Measurements from ENCODE around the gene CFAP97D2.
"Not testable (repeated sequence)": the region's sequence is repeated elsewhere in the genome, so short reads cannot be mapped to it uniquely, and the experiment has no call there.

CFAP97D2 gene

DNA sequence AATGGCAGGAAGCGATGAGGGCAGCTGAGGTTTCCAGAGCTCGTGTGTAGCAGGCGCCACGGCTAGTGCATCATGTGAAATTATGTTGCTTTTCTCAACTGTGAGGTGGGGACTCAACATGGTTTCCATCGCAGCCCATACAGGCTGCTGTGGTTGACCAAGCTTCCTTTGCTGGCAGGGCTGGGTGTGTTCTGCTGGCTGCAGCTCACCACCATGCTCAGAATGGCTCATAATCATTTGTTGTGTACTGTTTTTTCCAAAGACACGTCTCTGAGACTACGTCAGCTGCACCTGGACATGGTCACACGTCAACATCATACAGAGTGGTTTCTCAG, 30.6 kb upstream of the CFAP97D2 start:
- peaks cover 77% of the 10 kb centered on the region for H3K4me1 Mint-ChIP-seq (ENCODE audit: low read depth)
- peaks cover 1% of the 10 kb centered on the region for H3K9me3 Mint-ChIP-seq
- H3K27ac Mint-ChIP-seq = peak overlapping the region; percentile 96
- peaks cover 20% of the 10 kb centered on the region for H3K27me3 Mint-ChIP-seq (ENCODE audit: low read depth)
- H3K4me3 Mint-ChIP-seq = peak overlapping the region; percentile 84
- DNase-seq (ENCODE audit: low spot score) = peak; percentile 84
- H3K36me3 Mint-ChIP-seq (ENCODE audit: low read depth) = peaks cover 12% of the 10 kb centered on the region

- H3K9me3 Mint-ChIP-seq; DNase-seq (ENCODE audit: low spot score): not testable (repeated sequence)
- Mint-ChIP-seq H3K27ac (peak overlapping the region; percentile 96), H3K36me3 (ENCODE audit: low read depth) (peaks cover 15% of the 10 kb centered on the region), H3K4me1 (ENCODE audit: low read depth) (peaks cover 78% of the 10 kb centered on the region), H3K27me3 (ENCODE audit: low read depth) (peaks cover 24% of the 10 kb centered on the region), H3K4me3 (peak overlapping the region; percentile 84)
Observed at GRCh38 chr13:114148886-114149285, 30.2 kb upstream of the CFAP97D2 start.

DNA sequence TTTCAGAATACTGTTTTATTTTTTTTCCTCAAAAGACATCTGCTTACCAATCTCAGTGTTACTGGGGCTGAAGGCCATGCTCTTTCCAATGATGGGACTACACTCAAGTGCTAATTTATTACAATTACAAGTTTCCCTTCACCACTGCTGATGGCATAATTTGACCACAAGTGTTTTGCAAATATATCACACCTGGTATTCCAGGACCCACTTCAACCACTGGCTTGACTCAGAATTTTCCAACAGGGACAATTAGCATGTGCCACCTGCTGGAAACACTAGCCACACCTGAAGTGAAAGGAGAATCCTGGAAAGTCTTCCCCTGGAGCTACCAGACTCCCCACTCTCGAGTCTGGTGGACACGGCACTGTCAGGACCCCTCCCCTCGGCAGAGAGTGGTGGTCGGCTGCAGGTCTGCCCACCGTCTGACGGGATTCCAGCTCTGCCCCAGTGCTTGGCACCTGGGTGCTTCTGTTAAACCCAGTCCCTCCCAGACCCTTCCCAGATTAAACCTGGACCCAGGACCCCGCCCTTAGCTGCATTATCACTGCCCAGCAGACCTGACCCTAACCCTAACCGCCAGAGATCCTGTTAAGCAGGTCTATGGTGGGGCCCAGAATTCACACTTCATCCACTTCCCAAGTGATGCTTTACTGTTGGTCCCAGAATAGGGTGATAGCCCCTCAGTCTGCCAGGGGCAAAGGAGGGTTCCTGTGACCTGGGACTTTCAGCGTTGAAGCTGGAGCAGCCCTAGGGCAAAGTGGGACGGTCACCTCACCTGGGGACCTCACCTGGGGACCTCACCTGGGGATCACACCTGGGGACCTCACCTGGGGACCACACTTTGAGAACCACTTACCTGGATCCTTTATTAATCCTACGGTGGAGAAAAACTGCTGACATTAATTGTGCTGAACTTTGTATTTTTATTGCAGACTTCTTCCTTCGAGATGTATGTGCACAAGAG, 29.0 kb upstream of the CFAP97D2 start:
- H3K27me3 Mint-ChIP-seq (ENCODE audit: low read depth) = peaks cover 23% of the 10 kb centered on the region
- no peak for DNase-seq (ENCODE audit: low spot score)
- H3K4me3 Mint-ChIP-seq = peak overlapping the region; percentile 84
- H3K36me3 Mint-ChIP-seq (ENCODE audit: low read depth) = peaks cover 12% of the 10 kb centered on the region
- H3K4me1 Mint-ChIP-seq (ENCODE audit: low read depth) = peaks cover 78% of the 10 kb centered on the region
- peaks cover 6% of the 10 kb centered on the region for H3K9me3 Mint-ChIP-seq
- peak overlapping the region; percentile 96 for H3K27ac Mint-ChIP-seq

- Mint-ChIP-seq H3K36me3 (ENCODE audit: low read depth) (peaks cover 12% of the 10 kb centered on the region), H3K27ac (peak overlapping the region; percentile 73), H3K27me3 (ENCODE audit: low read depth) (peaks cover 20% of the 10 kb centered on the region), H3K4me1 (ENCODE audit: low read depth) (peaks cover 68% of the 10 kb centered on the region), H3K9me3 (peaks cover 6% of the 10 kb centered on the region), H3K4me3 (peak overlapping the region; percentile 59)
- no peak for DNase-seq (ENCODE audit: low spot score)
Observed at GRCh38 chr13:114151031-114151430, 28.0 kb upstream of the CFAP97D2 start.

DNA sequence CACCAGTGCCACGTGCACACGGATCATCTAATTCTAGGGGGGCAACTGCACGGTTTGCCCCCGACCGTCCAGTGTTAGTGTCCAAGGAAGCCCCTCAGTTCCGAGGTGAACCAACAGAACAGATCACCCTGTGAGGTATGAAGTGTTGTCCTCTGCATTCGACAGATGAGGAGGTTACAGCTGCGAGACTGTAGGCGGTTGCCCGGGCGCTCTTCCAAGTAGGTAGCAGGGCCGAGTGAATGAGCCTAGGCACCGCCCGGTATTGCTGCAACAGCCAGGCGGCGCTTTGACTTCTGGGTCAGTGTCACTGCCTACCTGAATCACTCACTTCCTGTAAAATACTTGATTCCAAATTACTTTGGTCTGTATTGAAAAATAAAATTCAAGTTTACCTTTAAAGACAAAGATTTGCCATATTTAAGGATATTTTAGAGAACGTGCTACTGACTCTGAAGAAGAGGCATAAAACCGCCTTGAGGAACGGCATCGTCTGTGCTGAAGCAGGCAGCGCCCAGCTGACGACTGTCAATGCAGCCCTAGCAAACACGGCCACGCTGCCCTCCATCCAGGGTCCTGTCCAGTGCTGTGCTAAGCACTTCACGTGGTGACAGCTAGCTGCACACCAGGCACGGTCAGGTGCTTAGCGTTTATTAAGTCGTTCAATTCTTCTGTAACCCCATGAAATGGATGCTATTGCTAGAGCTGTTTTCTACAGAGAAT, 27.3 kb upstream of the CFAP97D2 start:
- H3K36me3 Mint-ChIP-seq (ENCODE audit: low read depth) = peaks cover 15% of the 10 kb centered on the region

DNA sequence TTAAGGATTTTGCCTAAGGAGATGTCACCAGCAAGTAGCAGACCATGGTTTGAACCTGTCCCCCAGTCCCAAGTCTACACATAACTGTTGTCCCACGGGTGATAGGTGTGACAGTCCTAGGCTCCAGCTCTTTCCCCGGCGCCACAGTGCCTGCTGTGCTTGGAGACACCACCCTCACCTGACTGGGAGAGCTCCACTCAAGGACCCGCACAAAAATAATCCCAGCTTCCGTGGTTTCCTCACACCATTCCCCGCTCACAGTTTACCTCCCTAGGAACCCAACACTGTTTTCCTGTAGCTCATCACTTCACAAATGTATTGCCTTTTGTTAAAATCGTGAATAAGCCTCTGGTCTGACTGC, 26.8 kb upstream of the CFAP97D2 start:
- DNase-seq (ENCODE audit: low spot score) = no peak
- Mint-ChIP-seq H3K4me1 (ENCODE audit: low read depth) (peaks cover 62% of the 10 kb centered on the region), H3K4me3 (no peak overlapping the region), H3K27ac (no peak overlapping the region), H3K27me3 (ENCODE audit: low read depth) (peaks cover 20% of the 10 kb centered on the region), H3K36me3 (ENCODE audit: low read depth) (peaks cover 15% of the 10 kb centered on the region), H3K9me3 (peaks cover 10% of the 10 kb centered on the region)

More for the DNA sequence above, 27.3 kb upstream of the CFAP97D2 start:
- H3K27ac Mint-ChIP-seq = peak overlapping the region; percentile 73
- H3K27me3 Mint-ChIP-seq (ENCODE audit: low read depth) = peaks cover 20% of the 10 kb centered on the region
- H3K4me3 Mint-ChIP-seq = peak overlapping the region; percentile 59
- peaks cover 65% of the 10 kb centered on the region for H3K4me1 Mint-ChIP-seq (ENCODE audit: low read depth)
- H3K9me3 Mint-ChIP-seq = peaks cover 10% of the 10 kb centered on the region
- DNase-seq (ENCODE audit: low spot score) = no peak

- no peak overlapping the region for H3K27ac Mint-ChIP-seq
- H3K4me1 Mint-ChIP-seq (ENCODE audit: low read depth) = peaks cover 64% of the 10 kb centered on the region
- DNase-seq (ENCODE audit: low spot score) = no peak
- peaks cover 10% of the 10 kb centered on the region for H3K9me3 Mint-ChIP-seq
- H3K36me3 Mint-ChIP-seq (ENCODE audit: low read depth) = peaks cover 13% of the 10 kb centered on the region
- H3K27me3 Mint-ChIP-seq (ENCODE audit: low read depth) = peaks cover 22% of the 10 kb centered on the region
- no peak overlapping the region for H3K4me3 Mint-ChIP-seq
Observed at GRCh38 chr13:114152831-114153371, 26.2 kb upstream of the CFAP97D2 start.

DNA sequence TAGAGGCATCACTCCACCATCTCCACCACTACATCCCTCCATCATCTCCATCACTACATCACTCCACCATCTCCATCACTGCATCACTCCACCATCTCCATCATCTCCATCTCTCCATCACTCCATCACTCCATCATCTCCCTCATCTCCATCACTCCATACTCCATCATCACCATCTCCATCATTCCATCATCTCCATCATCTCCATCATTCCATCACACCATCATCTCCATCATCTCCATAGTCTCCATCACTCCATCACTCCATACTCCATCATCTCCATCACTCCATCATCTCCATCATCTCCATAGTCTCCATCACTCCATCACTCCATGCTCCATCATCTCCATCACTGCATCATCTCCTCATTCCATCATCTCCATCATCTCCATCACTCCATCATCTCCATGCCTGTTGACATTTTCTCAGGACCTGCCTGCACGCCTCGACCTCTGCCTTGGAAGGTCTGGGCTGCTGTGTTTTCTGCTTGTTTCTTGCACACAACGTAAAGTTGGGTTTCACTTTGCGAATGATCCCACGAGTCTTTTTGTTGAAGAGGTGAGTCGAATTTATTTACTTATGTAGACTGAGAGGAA, 25.5 kb upstream of the CFAP97D2 start:
- Mint-ChIP-seq H3K27me3 (ENCODE audit: low read depth) (peaks cover 19% of the 10 kb centered on the region), H3K36me3 (ENCODE audit: low read depth) (peaks cover 9% of the 10 kb centered on the region), H3K27ac (peak overlapping the region; percentile 52), H3K4me1 (ENCODE audit: low read depth) (peaks cover 63% of the 10 kb centered on the region), H3K9me3 (peaks cover 10% of the 10 kb centered on the region), H3K4me3 (peak overlapping the region; percentile 20)
- no peak for DNase-seq (ENCODE audit: low spot score)

DNA sequence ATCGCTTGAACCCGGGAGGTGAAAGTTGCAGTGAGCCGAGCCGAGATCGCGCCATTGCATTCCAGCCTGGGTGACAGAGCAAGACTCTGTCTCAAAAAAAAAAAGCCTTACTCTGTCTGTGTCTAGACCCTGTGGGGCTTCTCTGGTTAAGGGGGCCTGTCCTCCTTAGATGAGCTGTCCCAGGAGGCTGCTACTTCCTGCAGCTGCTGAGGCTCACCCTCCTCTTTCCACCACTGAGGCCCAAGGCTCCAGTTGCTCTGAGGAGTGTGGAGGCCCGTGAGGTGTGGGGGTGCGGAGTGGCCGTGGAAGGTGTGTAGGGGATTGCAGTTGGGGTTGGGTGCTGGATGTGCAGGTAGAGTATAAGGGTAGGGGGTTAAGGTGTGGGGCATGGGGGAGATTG, 24.6 kb upstream of the CFAP97D2 start:
- DNase-seq (ENCODE audit: low spot score) = no peak
- peaks cover 62% of the 10 kb centered on the region for H3K4me1 Mint-ChIP-seq (ENCODE audit: low read depth)
- peak overlapping the region; percentile 41 for H3K4me3 Mint-ChIP-seq
- peak overlapping the region; percentile 87 for H3K27ac Mint-ChIP-seq
- H3K9me3 Mint-ChIP-seq = peaks cover 10% of the 10 kb centered on the region
- peaks cover 7% of the 10 kb centered on the region for H3K36me3 Mint-ChIP-seq (ENCODE audit: low read depth)
- peaks cover 22% of the 10 kb centered on the region for H3K27me3 Mint-ChIP-seq (ENCODE audit: low read depth)

DNA sequence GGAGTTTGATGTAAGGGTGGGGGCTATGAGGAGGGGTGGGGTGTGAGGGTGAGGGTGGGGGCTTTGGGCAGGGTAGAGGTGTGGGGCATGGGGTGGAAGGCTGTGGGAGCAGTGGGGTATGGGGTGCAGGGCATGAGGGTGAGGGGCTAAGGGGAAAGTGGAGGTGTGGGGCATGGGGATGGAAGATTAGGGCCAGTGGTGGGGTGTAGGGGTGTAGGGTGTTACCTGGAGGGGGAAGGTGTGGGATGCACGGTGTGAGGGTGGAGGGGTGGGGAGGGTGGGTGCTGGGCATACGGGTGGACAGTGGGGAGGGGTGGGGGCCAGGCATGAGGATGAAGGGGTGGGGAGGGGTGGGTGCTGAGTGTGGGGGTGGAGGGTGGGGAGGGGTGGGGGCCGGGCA, 23.7 kb upstream of the CFAP97D2 start:
- Mint-ChIP-seq H3K9me3 (peaks cover 10% of the 10 kb centered on the region), H3K27ac (no peak overlapping the region), H3K36me3 (ENCODE audit: low read depth) (peaks cover 7% of the 10 kb centered on the region), H3K27me3 (ENCODE audit: low read depth) (peaks cover 26% of the 10 kb centered on the region), H3K4me3 (no peak overlapping the region), H3K4me1 (ENCODE audit: low read depth) (peaks cover 62% of the 10 kb centered on the region)
- DNase-seq (ENCODE audit: low spot score) = no peak

- Mint-ChIP-seq H3K4me1 (ENCODE audit: low read depth) (peaks cover 57% of the 10 kb centered on the region), H3K9me3 (peaks cover 10% of the 10 kb centered on the region), H3K27me3 (ENCODE audit: low read depth) (peaks cover 32% of the 10 kb centered on the region), H3K4me3 (peak overlapping the region; percentile 77), H3K36me3 (ENCODE audit: low read depth) (peaks cover 5% of the 10 kb centered on the region), H3K27ac (peak overlapping the region; percentile 92)
- DNase-seq (ENCODE audit: low spot score) = no peak
Observed at GRCh38 chr13:114155926-114156883, 22.9 kb upstream of the CFAP97D2 start.

- peak overlapping the region; percentile 26 for H3K27ac Mint-ChIP-seq
- H3K27me3 Mint-ChIP-seq (ENCODE audit: low read depth) = peaks cover 41% of the 10 kb centered on the region
- peaks cover 10% of the 10 kb centered on the region for H3K9me3 Mint-ChIP-seq
- H3K4me3 Mint-ChIP-seq = peak overlapping the region; percentile 30
- no peak for DNase-seq (ENCODE audit: low spot score)
- H3K36me3 Mint-ChIP-seq (ENCODE audit: low read depth) = peaks cover 4% of the 10 kb centered on the region
- peaks cover 61% of the 10 kb centered on the region for H3K4me1 Mint-ChIP-seq (ENCODE audit: low read depth)
Observed at GRCh38 chr13:114157869-114158495, 21.1 kb upstream of the CFAP97D2 start.

Data from T-helper 2 cell treated with Interferon-gamma antibody and Interleukin-4, amounts not matched to agents 5 μg/mL and 100 μg/mL, for 36 hours (primary cell).